ENCODE results near the gene ALK. TPM values are rescaled to one million over a fixed set of nuclear protein-coding genes. Genes with fewer than 3 reads are reported as not detected.

Gene ALK
- total RNA-seq, 4 donors from 2014 or later, result 0.19 TPM; not detected in 3

DNA sequence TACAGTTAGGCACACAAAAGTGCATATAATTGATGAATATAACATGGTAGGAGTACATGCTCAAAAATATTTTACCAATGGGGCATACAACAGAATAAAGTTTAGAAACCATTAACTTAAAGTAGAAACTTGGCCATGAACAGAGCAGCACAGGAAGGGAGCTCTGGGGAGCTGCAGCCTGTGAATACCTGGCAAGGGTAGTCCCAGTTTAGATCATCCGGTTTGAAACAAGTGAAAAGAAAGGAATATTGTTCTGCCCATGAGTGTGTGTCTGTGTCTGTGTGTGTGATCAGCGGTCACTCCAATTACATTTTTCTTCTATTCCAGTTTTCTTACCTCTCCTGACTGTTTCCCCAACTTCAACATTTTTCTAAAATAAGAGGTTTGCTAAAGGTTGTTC is 233.0 kb downstream of the ALK start:
- Histone ChIP-seq H3K36me3 (no peaks in the 10 kb centered on the region), H3K27me3 (peaks cover 0 to 7% (median 0%) of the 10 kb centered on the region in 4 donors), H3K4me3 (no peak overlapping the region), H3K9me3 (no peaks in the 10 kb centered on the region), H3K4me1 (no peaks in the 10 kb centered on the region), H3K27ac (no peak overlapping the region)
- TF ChIP-seq POLR2A (IDR thresholded peaks at IDR 0.05), result no peak
- TF ChIP-seq, protein P1, sequence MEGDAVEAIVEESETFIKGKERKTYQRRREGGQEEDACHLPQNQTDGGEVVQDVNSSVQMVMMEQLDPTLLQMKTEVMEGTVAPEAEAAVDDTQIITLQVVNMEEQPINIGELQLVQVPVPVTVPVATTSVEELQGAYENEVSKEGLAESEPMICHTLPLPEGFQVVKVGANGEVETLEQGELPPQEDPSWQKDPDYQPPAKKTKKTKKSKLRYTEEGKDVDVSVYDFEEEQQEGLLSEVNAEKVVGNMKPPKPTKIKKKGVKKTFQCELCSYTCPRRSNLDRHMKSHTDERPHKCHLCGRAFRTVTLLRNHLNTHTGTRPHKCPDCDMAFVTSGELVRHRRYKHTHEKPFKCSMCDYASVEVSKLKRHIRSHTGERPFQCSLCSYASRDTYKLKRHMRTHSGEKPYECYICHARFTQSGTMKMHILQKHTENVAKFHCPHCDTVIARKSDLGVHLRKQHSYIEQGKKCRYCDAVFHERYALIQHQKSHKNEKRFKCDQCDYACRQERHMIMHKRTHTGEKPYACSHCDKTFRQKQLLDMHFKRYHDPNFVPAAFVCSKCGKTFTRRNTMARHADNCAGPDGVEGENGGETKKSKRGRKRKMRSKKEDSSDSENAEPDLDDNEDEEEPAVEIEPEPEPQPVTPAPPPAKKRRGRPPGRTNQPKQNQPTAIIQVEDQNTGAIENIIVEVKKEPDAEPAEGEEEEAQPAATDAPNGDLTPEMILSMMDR (IDR thresholded peaks at IDR 0.05), result no peak
- 73 to 75% methylated on average over 2 of the region's 2 CpGs for WGBS, 2 donors
- no peak for DNase-seq
- intact Hi-C loops (cut with DNase I), result no loop called here

DNA sequence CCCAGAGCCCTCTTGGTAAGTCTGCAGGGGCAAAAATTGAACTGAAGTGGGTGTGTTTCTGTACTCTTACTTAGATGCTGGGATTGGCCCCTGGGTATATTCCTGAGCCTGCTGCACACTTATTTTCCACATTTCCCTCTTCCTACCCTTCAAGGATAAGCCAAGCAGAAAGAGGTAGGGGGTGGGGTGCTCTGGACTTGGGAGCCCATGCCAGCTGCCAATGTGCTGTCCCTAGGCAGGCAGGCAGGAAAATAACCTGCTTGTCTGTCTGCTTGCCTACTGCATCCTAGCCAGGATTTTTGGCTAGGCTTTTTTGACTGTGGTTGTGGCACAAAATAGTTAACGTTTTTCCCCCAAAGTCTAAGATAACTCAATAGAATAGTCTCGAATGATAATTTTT is 234.3 kb downstream of the ALK start:
- Histone ChIP-seq H3K27me3 (peaks cover 0 to 7% (median 0%) of the 10 kb centered on the region in 4 donors), H3K4me3 (no peak overlapping the region), H3K36me3 (no peaks in the 10 kb centered on the region), H3K27ac (no peak overlapping the region), H3K4me1 (no peaks in the 10 kb centered on the region), H3K9me3 (no peaks in the 10 kb centered on the region)
- no peak for TF ChIP-seq POLR2A (IDR thresholded peaks at IDR 0.05)
- TF ChIP-seq, protein P1 (IDR thresholded peaks at IDR 0.05), result no peak
- intact Hi-C loops (cut with DNase I), result no loop called here
- WGBS, 2 donors, result 65 to 88% methylated on average over 2 of the region's 2 CpGs
- DNase-seq, result no peak

DNA sequence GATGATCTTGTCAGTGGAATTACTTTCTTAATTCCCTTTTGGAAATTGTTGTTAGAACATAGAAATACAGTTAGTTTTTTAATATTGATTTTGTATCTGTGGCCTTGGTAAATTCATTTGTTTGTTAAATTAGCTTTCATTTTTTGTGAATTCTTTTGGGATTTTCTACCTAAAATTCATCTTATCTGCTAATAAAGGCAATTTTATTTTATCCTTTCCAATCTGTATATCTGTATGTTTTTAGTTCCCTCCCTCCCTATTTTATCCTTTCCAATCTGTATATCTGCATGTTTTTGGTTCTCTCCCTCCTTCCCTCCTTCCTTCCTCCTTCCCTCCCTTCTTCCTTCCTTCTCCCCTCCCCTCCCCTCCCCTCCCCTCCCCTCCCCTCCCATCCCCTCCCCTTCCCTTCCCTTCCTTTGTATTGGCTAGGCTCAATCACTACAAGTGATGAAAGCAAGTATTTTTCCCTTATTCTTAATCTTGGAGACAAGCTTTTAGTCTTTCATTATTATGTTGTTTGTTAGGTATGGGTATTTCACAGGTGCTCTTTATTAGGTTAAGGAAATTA is 244.4 kb downstream of the ALK start:
- peaks cover 0 to 6% (median 0%) of the 10 kb centered on the region in 4 donors for H3K27me3 ChIP-seq
- intact Hi-C loops (cut with DNase I), result no loop called here
- H3K36me3 ChIP-seq, result no peaks in the 10 kb centered on the region
- no peaks in the 10 kb centered on the region for H3K9me3 ChIP-seq
- no peak overlapping the region for H3K4me3 ChIP-seq
- H3K4me1 ChIP-seq, result no peaks in the 10 kb centered on the region
- H3K27ac ChIP-seq, result no peak overlapping the region
- no peak for DNase-seq
- TF ChIP-seq, protein P1 (IDR thresholded peaks at IDR 0.05), result no peak
- TF ChIP-seq POLR2A (IDR thresholded peaks at IDR 0.05), result no peak

DNA sequence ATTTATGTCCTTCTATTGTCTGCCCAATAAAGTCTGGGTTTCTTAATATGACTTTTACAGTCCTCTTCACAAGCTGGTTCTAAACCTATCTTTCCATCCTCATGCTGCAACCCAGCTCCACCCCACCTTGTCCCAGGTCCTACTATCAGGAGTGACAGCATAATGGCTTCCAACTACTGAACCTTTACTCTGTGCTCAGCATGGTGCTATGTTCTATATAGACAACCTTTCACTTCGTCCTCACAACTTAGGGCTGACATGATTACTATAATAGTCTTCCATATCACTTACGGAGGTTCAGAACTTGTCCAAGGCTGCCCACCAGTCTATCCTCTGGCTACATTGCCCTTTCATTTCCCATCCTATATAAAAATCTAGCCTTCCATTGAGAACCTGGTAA is 256.8 kb downstream of the ALK start:
- Histone ChIP-seq H3K27me3 (no peaks in the 10 kb centered on the region), H3K36me3 (no peaks in the 10 kb centered on the region), H3K4me1 (no peaks in the 10 kb centered on the region), H3K9me3 (no peaks in the 10 kb centered on the region), H3K27ac (no peak overlapping the region), H3K4me3 (no peak overlapping the region)
- TF ChIP-seq, protein P1 (IDR thresholded peaks at IDR 0.05), result no peak
- TF ChIP-seq POLR2A (IDR thresholded peaks at IDR 0.05), result no peak
- DNase-seq, result no peak
- intact Hi-C loops (cut with DNase I), result no loop called here
- 90 to 93% methylated on average over 2 of the region's 2 CpGs for whole genome bisulfite sequencing, 2 donors

DNA sequence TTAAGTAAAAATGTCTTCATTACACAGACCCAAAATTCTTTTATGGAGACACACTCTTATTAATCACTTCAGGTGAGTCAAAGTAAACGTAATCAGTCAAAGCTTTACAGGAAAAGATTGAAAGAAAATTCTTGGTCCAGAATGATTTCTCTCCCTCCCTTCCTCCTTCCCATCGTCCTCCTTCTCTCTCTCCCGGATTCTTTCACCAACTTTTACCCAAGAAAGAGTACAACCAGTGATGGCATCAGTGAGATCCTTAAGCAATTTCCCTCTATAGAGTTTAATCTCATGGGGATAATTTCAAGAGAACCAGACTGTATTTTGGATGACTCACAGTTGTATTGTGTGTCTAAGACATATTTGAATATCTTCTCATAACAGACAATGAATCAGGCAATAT is 258.1 kb downstream of the ALK start:
- DNase-seq, result no peak
- 25 to 38% methylated on average over 3 of the region's 3 CpGs for WGBS, 2 donors

More for the DNA sequence above, 258.1 kb downstream of the ALK start:
- Histone ChIP-seq H3K27ac (no peak overlapping the region), H3K9me3 (no peaks in the 10 kb centered on the region), H3K4me1 (no peaks in the 10 kb centered on the region), H3K4me3 (no peak overlapping the region), H3K36me3 (no peaks in the 10 kb centered on the region), H3K27me3 (peaks cover 0 to 9% (median 0%) of the 10 kb centered on the region in 4 donors)
- no peak for TF ChIP-seq POLR2A (IDR thresholded peaks at IDR 0.05)
- TF ChIP-seq, protein P1 (IDR thresholded peaks at IDR 0.05), result no peak
- intact Hi-C loops (cut with DNase I), result no loop called here
